GM21447 (cell line): ENCODE measurements around the gene BCORL1.

Experiments used
- ATAC-seq: cut with Tn5 transposase; IDR thresholded peaks from one replicate; pipeline ENCODE4 v1.9.1; 2021; ENCODE audit not compliant: unreplicated experiment

Gene BCORL1

GRCh38 chrX:130055899-130056298, 73.5 kb downstream of the BCORL1 start:
- no peak for ATAC-seq

GRCh38 chrX:130057209-130057608, 74.8 kb downstream of the BCORL1 start:
- no peak for ATAC-seq

GRCh38 chrX:130058652-130059051, 76.2 kb downstream of the BCORL1 start:
- ATAC-seq: no peak

GRCh38 chrX:130060122-130061069, 78.0 kb downstream of the BCORL1 start:
- peak; percentile 89 for ATAC-seq

- no peak for ATAC-seq
Measured at GRCh38 chrX:130066975-130067615, 84.7 kb downstream of the BCORL1 start.

GRCh38 chrX:130071611-130072344, 89.3 kb downstream of the BCORL1 start:
- no peak for ATAC-seq

GRCh38 chrX:130072345-130072740, 89.9 kb downstream of the BCORL1 start:
- ATAC-seq: no peak

- no peak for ATAC-seq
Measured at GRCh38 chrX:130075777-130076176, 93.3 kb downstream of the BCORL1 start.

- no peak for ATAC-seq
Measured at GRCh38 chrX:130079824-130080406, 97.5 kb downstream of the BCORL1 start.

GRCh38 chrX:130080791-130081367, 98.4 kb downstream of the BCORL1 start:
- no peak for ATAC-seq

GRCh38 chrX:130081421-130082045, 99.1 kb downstream of the BCORL1 start:
- no peak for ATAC-seq

- peak; percentile 46 for ATAC-seq
Measured at GRCh38 chrX:130082244-130083106, 100.0 kb downstream of the BCORL1 start.

- no peak for ATAC-seq
Measured at GRCh38 chrX:130083107-130083490, 100.7 kb downstream of the BCORL1 start.

- ATAC-seq: peak; percentile 30
Measured at GRCh38 chrX:130083656-130084382, 101.4 kb downstream of the BCORL1 start.

GRCh38 chrX:130084631-130085237, 102.3 kb downstream of the BCORL1 start:
- ATAC-seq: peak; percentile 44

- no peak for ATAC-seq
Measured at GRCh38 chrX:130085551-130086446, 103.4 kb downstream of the BCORL1 start.
